PC-9 (cell line): ENCODE results near the gene DAPK1. TPM values are rescaled to one million over a fixed set of nuclear protein-coding genes. Genes with fewer than 3 reads are reported as not detected.

Source experiments
- BruUV-seq: library from RNA; stranded (reverse); fragments of 400-500 nt; replicated peaks from 2 replicates; lab custom pipeline; 2021; lab: Mats Ljungman, UMichigan
- CTCF ChIA-PET: fragments of 300-600 bp; sonication (Branson Sonifier 250); formaldehyde crosslinking; loops from one replicate; lab custom pipeline; 2022; ENCODE audit warnings: antibody characterized with exemption; lab: Charles Lee
- POLR2A ChIA-PET: fragments of 300-600 bp; sonication (Branson Sonifier 250); formaldehyde crosslinking; loops from one replicate; lab custom pipeline; 2022; ENCODE audit warnings: antibody characterized with exemption; ENCODE audit not compliant: unreplicated experiment; lab: Charles Lee
- DNase-seq, 2 experiments: peaks; one replicate each; pipeline versions ENCODE4 v3.0.0 to v3.0.0-alpha.2; 2015 to 2022; ENCODE audit warnings: mixed read lengths in 1 of 2
- H2AFZ ChIP-seq: fragments of 200-600 bp; sonication (generic); 2 replicates; pipeline ENCODE4 v1.8.1; 2017; ENCODE audit warnings: antibody characterized with exemption
- H3F3A ChIP-seq: fragments of 200-600 bp; sonication (generic); 2 replicates; pipeline ENCODE4 v1.8.1; 2017; ENCODE audit warnings: antibody characterized with exemption, mild to moderate bottlenecking, low read depth; ENCODE audit not compliant: insufficient read depth
- H3K27ac ChIP-seq: fragments of 200-600 bp; sonication (generic); 2 replicates; pipeline ENCODE4 v1.6.1; 2016; ENCODE audit warnings: mixed run types
- H3K27me3 ChIP-seq: fragments of 200-600 bp; sonication (generic); 2 replicates; pipeline ENCODE4 v1.6.1; 2016; ENCODE audit warnings: low read depth, mixed run types; ENCODE audit not compliant: insufficient read depth
- H3K36me3 ChIP-seq: fragments of 200-600 bp; sonication (generic); 2 replicates; pipeline ENCODE4 v1.6.1; 2016; ENCODE audit warnings: low read depth, mixed run types
- H3K4me1 ChIP-seq: fragments of 200-600 bp; sonication (generic); replicated peaks from 2 replicates; pipeline ENCODE4 v1.6.1; 2016; ENCODE audit warnings: mixed run types; ENCODE audit not compliant: insufficient read depth
- H3K4me2 ChIP-seq: fragments of 200-600 bp; sonication (generic); 2 replicates; pipeline ENCODE4 v1.6.1; 2017; ENCODE audit warnings: mixed run types
- H3K4me3 ChIP-seq: fragments of 200-600 bp; sonication (generic); 2 replicates; pipeline ENCODE4 v1.6.1; 2016; ENCODE audit warnings: mixed run types
- H3K79me2 ChIP-seq: fragments of 200-600 bp; sonication (generic); 2 replicates; pipeline ENCODE4 v1.6.1; 2017; ENCODE audit warnings: low read depth, mixed run types
- H3K9me2 ChIP-seq: fragments of 200-600 bp; sonication (generic); 2 replicates; pipeline ENCODE4 v1.8.1; 2017; ENCODE audit warnings: mild to moderate bottlenecking; ENCODE audit not compliant: insufficient read depth
- H3K9me3 ChIP-seq: fragments of 200-600 bp; sonication (generic); 2 replicates; pipeline ENCODE4 v1.8.1; 2016; ENCODE audit warnings: low read depth; ENCODE audit not compliant: insufficient read depth
- H4K20me1 ChIP-seq: fragments of 200-600 bp; sonication (generic); 2 replicates; pipeline ENCODE4 v1.8.1; 2017; ENCODE audit not compliant: insufficient read depth
- EZH2 ChIP-seq: fragments of 200-600 bp; sonication (generic); IDR thresholded peaks from 2 replicates; pipeline ENCODE4 v1.8.0; 2017; ENCODE audit warnings: antibody characterized with exemption, low read depth
- intact Hi-C: fragments of 100-400 bp; cut with micrococcal nuclease; formaldehyde crosslinking; loops from one replicate; pipeline ENCODE4 v1.10.0; 2022; ENCODE audit not compliant: unreplicated experiment
- total RNA-seq: library from RNA; stranded (reverse); gene quantifications from 2 replicates; pipeline ENCODE4 v1.2.3, GENCODE V29; 2021
- TF ChIP-seq, protein P1 (sequence below): fragments of 200-600 bp; sonication (generic); conservative IDR thresholded peaks from 2 replicates; pipeline ENCODE4 v1.6.1; 2017; ENCODE audit warnings: mixed run types, antibody characterized with exemption, mild to moderate bottlenecking, moderate library complexity

DAPK1 gene
- total RNA-seq, 1 experiment from 2014 or later = 100 TPM

DNA sequence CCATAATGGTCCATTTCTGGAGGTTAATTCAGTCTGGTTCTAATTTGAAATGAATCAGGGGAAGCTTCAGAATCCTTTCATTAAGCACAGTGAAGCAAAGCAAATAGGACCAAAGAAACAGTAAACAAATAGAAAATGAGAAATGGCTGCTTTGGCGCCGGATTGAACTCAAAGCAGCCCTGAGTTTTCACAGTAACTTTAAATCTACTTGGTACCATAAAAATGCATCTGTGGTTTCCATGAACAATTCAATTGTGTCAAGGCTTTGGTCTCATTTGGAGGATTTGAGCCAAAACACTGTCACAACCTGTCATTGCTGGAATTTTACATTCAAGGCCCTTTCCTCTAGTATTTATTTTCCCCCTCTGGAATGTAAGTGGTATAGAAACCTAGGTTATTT, 25.9 kb upstream of the DAPK1 start:
- no peaks in the 10 kb centered on the region for H3K79me2 ChIP-seq
- DNase-seq = no peak
- ChIA-PET CTCF (no interaction called here), POLR2A (no interaction called here)
- no peaks in the 10 kb centered on the region for H4K20me1 ChIP-seq
- no peaks in the 10 kb centered on the region for H3K4me1 ChIP-seq
- H3F3A ChIP-seq = no peaks in the 10 kb centered on the region
- no peak overlapping the region for H3K4me3 ChIP-seq
- no peak overlapping the region for H3K4me2 ChIP-seq
- H3K36me3 ChIP-seq = no peaks in the 10 kb centered on the region
- BruUV-seq = no TSS peak
- no peak overlapping the region for H3K27ac ChIP-seq
- no peak for TF ChIP-seq EZH2
- TF ChIP-seq, protein P1, sequence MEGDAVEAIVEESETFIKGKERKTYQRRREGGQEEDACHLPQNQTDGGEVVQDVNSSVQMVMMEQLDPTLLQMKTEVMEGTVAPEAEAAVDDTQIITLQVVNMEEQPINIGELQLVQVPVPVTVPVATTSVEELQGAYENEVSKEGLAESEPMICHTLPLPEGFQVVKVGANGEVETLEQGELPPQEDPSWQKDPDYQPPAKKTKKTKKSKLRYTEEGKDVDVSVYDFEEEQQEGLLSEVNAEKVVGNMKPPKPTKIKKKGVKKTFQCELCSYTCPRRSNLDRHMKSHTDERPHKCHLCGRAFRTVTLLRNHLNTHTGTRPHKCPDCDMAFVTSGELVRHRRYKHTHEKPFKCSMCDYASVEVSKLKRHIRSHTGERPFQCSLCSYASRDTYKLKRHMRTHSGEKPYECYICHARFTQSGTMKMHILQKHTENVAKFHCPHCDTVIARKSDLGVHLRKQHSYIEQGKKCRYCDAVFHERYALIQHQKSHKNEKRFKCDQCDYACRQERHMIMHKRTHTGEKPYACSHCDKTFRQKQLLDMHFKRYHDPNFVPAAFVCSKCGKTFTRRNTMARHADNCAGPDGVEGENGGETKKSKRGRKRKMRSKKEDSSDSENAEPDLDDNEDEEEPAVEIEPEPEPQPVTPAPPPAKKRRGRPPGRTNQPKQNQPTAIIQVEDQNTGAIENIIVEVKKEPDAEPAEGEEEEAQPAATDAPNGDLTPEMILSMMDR = no peak
- H3K9me2 ChIP-seq = no peaks in the 10 kb centered on the region
- no peak overlapping the region for H2AFZ ChIP-seq
- H3K27me3 ChIP-seq = no peaks in the 10 kb centered on the region
- intact Hi-C loops = no loop called here
- H3K9me3 ChIP-seq = no peaks in the 10 kb centered on the region

DNA sequence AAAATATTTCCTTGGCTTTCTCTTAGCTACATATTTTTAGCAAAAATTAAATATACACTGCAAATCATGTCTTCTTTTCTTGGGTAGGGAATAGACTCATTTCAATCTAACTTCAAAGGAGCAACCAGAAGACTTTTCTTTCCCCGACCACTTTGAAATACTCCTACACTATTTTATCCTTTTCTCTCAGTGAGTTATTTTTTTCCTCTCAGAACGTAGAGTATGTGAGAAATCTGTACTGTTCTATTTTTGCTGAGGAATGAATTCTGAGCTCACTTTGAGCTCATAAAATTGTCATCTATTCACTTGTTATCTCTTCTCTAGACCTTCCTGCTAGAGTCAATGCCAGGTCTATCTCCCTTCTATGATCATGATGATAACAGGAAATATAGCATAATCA, 22.2 kb upstream of the DAPK1 start:
- H3K9me3 ChIP-seq = no peaks in the 10 kb centered on the region

DNA sequence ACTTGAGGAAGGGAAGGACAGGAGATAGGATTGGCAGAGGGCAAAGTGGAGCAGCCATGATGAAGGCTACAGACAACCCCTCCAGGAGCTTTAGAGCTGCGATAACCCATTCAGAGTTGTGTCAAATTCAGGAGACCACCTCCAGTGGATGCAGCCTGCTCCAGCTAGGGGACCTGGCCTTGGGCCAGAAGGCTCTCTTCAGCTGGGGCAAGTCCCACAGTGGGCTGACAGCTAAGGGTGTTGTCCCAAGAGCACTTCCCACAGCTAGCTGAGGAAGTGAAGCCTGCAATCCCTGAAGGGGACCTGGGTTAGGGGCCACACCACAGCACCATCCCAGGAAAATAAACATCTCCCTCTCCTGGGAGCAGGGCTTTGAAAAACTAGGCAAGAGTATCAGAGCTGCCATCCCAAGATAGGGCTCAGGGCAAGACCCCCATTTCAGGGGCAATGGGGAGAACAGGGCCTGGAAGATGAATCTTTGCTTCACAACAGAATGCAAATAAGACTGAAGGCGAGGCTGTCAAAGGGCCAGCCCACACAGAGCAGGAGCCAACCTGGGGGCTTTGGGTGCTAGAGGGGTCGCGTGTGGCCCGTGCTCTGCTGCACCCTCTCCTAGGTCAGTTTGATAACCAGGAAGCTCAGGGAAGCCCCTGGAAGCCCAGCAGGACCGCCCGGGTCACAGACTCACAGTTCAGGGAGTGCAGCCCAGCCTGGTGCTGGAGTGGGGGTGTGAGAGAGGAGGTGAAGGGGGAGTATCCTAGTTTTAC, 19.3 kb upstream of the DAPK1 start:
- H4K20me1 ChIP-seq = no peaks in the 10 kb centered on the region
- no peak overlapping the region for H3K4me2 ChIP-seq
- no peaks in the 10 kb centered on the region for H3K79me2 ChIP-seq
- ChIA-PET POLR2A (interaction anchor here (0.6 kb wide), 1 partner anchor 33 kb away, joined by 3 read pairs; no protein-coding TSS in a partner anchor), CTCF (no interaction called here)
- H3F3A ChIP-seq = no peaks in the 10 kb centered on the region
- TF ChIP-seq EZH2 = no peak
- H3K9me3 ChIP-seq = no peaks in the 10 kb centered on the region
- H3K4me3 ChIP-seq = no peak overlapping the region
- intact Hi-C loops = no loop called here
- H3K4me1 ChIP-seq = no peaks in the 10 kb centered on the region
- H3K27ac ChIP-seq = no peak overlapping the region
- no TSS peak for BruUV-seq
- no peak overlapping the region for H2AFZ ChIP-seq
- DNase-seq = no peak
- no peaks in the 10 kb centered on the region for H3K27me3 ChIP-seq
- H3K36me3 ChIP-seq = no peaks in the 10 kb centered on the region
- H3K9me2 ChIP-seq = no peaks in the 10 kb centered on the region

More for the DNA sequence above, 22.2 kb upstream of the DAPK1 start:
- no TSS peak for BruUV-seq
- H3K79me2 ChIP-seq = no peaks in the 10 kb centered on the region
- no peaks in the 10 kb centered on the region for H4K20me1 ChIP-seq
- ChIA-PET CTCF (no interaction called here), POLR2A (interaction anchor here (0.7 kb wide), 1 partner anchor 139 kb away, joined by 4 read pairs; no protein-coding TSS in a partner anchor)
- H3K36me3 ChIP-seq = no peaks in the 10 kb centered on the region
- H3K4me3 ChIP-seq = no peak overlapping the region
- no peak overlapping the region for H3K27ac ChIP-seq
- H3K27me3 ChIP-seq = no peaks in the 10 kb centered on the region
- H2AFZ ChIP-seq = no peak overlapping the region
- no peak for DNase-seq
- H3K9me2 ChIP-seq = no peaks in the 10 kb centered on the region
- no peaks in the 10 kb centered on the region for H3F3A ChIP-seq
- no peak overlapping the region for H3K4me2 ChIP-seq
- no peaks in the 10 kb centered on the region for H3K4me1 ChIP-seq
- TF ChIP-seq EZH2 = no peak
- TF ChIP-seq, protein P1 = no peak
- intact Hi-C loops = no loop called here
